HuH-7 (cell line): ENCODE data around the gene ITPRIPL2.

ENCODE experiments used
- DNase-seq: peaks from one replicate; pipeline ENCODE4 v3.0.0; 2011; ENCODE audit warnings: low spot score

Gene ITPRIPL2

DNA sequence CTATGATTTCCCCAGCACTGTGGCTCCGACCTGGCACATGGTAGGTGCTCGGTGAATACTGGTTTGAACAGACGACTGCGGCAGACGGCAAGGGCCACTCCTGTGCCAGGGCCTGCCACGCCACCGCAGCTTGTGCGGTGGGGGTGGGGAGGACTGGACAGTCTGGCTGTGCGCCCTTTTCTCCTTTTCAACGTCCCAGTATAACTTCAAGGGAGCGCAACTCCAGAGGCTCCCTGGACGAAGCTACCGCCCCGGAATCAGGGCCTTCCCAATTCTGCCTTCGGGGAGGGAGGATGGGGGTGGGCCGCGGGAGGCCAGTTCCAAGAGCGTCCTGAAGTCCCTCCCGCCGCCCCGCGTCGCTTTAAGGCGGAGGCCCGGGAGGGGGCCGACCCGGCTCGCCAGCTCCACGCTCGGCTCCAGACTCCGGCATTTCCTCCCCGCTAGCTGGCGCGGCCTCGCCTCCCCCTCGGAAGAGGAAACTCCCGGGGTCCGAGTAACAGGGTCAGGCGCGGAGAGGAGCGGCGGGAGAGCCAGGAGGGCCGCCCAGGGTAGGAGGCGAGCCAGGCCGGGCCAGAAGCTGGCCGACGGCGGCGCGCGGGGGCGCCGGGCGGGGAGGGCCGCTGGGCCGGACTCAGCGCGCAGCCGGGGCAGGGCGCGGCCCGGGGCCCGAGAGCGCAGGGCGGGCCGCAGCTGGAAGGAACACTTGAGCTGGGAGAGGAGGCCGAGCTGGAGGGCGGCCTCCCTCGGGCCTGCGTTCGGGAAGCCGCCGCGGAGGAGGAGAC lies at the start of gene ITPRIPL2:
Gene ITPRIPL2, plus strand, starts transcription at position 388 of the 782 bp plus-strand sequence. CDS start 498 bp downstream, outside the sequence.
- peak; percentile 77 for DNase-seq

- no peak for DNase-seq
Measured at GRCh38 chr16:19066988-19067348, 46.8 kb upstream of the ITPRIPL2 start.

- DNase-seq = peak; percentile 95
Measured at GRCh38 chr16:19067349-19068236, 46.2 kb upstream of the ITPRIPL2 start, which contains the start of gene COQ7. TSS of gene COQ7 (plus strand) at chr16:19067614. CDS start at chr16:19067665, 51 bp downstream.

DNA sequence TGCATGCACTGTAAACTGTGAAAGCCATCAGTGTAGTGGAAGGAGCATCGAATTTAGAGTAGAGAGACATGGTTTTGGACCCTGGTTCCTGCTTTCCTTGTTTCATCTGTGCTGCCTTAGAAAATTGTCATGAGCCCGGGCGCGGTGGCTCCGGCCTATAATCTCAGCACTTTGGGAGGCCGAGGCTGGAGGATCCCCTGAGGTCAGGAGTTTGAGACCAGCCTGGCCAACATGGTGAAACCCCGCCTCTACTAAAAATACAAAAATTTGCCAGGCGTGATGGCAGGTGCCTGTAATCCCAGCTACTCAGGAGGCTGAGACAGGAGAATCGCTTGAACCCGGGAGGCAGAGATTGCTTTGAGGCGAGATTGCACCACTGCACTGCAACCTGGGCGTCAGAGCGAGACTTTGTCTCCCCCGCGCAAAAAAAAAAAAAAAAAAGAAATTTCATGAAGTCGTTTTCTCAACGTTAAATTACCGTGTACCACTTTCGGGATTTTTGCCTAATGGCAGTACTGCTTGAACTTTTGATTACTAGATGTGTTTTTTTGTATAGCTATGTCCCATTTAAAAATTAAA lies 45.4 kb upstream of the ITPRIPL2 start:
- DNase-seq = no peak

DNA sequence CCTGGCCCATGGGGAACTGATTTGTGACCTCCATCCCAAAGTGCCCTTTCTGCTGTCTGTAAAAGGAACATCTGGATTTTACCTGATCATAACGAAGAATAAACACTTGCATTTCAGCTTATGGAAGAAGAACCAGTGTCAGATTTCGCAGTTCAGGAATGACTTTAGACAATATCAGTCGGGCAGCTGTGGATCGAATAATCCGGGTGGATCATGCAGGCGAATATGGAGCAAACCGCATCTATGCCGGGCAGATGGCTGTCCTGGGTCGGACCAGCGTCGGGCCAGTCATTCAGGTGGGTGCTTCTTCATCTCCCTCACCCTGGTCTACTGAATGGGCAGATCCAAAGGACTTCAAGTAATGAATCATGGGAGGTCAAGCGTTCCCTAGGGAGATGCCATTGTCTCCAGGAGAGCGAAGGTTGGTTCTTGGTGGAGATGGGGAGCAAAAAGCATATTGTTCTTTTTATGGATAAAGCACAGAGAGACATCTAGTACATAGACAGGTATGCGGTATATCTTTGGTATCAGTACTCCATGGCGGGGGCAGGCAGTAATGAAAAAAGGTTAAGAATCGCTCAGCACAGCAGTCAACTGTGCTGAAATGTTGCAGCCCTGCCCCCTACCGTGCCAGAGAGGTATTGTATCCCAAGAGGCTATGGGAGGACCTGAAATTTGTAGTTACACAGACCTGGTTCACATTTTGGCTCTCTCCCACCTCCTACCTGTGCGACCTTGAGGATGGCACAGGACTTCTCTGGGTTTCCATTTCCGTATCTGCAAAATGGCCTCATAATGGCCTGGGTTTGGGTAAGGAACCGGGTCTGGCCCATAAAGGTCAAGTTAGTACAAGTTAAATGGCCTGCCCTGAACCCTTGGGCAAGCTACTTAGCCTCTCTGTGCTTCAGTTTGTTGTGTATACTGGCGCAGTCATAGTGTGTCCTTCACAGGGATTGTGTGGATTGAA lies 41.7 kb upstream of the ITPRIPL2 start:
- DNase-seq = peak; percentile 61

DNA sequence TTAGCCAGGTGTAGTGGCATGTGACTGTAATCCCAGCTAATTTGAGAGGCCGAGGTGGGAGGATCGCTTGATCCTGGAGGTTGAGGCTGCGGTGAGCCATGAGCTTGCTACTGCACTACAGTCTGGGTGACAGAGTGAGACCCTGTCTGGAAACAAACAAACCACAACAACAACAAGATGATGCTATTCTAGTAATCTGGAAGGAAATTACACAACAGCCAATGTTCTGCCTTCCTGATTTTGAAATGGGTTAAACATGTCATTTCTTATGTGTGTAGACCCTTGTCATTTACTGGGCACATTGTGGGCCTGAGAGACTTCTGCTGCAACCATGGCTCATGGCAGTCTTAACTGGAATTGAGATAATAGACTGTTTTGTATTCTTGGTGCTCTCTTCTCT lies 40.4 kb upstream of the ITPRIPL2 start:
- no peak for DNase-seq

- no peak for DNase-seq
Measured at GRCh38 chr16:19073863-19074262, 39.9 kb upstream of the ITPRIPL2 start.

DNA sequence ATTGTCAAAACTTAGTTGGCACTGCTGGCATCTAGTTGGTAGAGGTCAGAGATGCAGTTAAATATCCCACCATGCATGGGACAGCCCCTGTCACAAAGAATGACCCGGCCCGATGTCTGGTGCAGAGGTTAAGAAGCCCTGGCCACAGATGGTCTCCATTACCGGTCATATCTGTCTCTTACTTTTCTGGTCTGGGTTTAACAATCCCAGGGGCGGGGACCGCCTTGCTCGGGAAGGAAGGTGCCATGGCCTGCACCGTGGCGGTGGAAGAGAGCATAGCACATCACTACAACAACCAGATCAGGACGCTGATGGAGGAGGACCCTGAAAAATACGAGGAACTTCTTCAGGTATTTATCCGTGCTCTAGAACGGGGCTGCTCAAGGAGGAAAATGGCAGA lies 38.3 kb upstream of the ITPRIPL2 start:
- DNase-seq = no peak

GRCh38 chr16:19077879-19078278 lies 35.9 kb upstream of the ITPRIPL2 start:
- no peak for DNase-seq

GRCh38 chr16:19083670-19084069 lies 30.1 kb upstream of the ITPRIPL2 start:
- DNase-seq = no peak

DNA sequence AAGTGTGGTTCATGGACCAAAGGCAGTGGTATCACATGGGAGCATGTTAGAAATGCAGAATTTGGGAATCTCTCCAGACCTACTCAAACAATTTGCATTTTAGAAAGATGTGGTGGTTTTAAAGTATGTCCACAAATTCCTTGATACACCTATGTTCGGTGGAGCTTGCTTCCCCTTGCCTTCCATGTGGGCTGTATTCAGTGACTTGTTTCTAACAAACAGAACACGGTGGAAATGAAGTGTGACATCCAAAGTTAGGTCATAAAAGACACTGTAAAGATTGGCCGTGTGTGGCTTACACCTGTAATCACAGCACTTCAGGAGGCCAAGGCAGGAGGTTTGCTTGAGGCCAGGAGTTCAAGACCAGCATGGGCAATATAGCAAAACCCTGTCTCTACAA lies 29.6 kb upstream of the ITPRIPL2 start:
- no peak for DNase-seq

- no peak for DNase-seq
Measured at GRCh38 chr16:19084879-19085278, 28.9 kb upstream of the ITPRIPL2 start.

DNA sequence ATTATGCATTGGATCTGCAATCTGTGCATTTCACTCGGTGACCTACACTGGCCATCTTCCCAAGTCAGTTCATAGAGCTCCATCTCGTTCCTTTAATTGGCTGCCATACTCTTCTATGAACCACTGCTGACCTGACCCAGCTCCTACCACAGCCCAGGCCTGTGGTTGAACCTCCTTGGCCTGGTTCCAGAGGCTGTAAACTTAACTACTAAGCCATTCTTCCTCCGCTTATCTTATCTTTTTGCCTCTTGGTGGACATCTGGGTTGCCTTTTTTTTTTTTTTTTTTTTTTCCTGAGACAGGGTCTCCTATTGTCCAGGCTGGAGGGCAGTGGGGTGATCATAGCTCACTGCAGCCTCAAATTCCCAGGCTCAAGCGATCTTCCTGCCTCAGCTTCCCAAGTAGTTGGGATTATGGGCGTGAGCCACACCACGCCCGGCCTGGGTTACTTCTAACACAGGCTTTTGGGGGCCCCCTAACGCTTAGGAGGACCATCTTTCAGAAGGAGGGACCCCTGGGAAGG lies 28.0 kb upstream of the ITPRIPL2 start:
- peak; percentile 49 for DNase-seq

GRCh38 chr16:19086322-19087199 lies 27.2 kb upstream of the ITPRIPL2 start:
- DNase-seq = peak; percentile 88

- DNase-seq = no peak
Measured at GRCh38 chr16:19088341-19088916, 25.3 kb upstream of the ITPRIPL2 start.

DNA sequence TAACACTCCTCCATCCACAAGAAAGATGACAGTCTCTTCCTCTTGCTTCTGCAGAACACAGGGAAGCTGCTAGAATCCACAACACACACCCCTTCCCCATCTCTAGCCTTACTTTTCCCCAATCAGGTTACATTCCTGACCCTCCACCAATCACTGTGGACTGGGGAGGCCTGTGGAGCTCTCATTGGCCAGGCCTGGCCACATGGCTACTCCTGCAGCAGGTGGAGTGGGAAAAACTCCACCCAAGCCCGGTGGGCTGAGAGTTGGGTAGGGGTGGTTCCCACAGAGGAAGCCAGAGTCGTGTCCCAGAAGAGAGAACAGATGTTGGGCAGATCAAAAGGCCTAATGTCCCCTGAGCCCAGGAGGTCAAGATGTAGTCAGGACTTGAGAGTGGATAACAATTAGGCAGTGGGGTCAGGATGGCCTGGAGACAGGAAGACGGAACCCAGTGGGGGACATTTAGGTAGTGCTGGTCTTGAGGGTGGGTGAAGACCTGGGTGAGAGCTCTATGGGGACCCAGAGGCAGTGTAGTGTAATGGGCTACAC lies 24.3 kb upstream of the ITPRIPL2 start:
- no peak for DNase-seq

- no peak for DNase-seq
Measured at GRCh38 chr16:19090916-19091315, 22.8 kb upstream of the ITPRIPL2 start.

- DNase-seq = no peak
Measured at GRCh38 chr16:19092653-19093410, 20.9 kb upstream of the ITPRIPL2 start.
